Suppressor macrophage treated with lipopolysaccharide for 1 hour (primary cell): ENCODE measurements around the gene RBM44.
A peak's percentile ranks its signal among the peaks of the same experiment; 100 is the strongest.
"Not testable (repeated sequence)": the region's sequence is repeated elsewhere in the genome, so short reads cannot be mapped to it uniquely, and the experiment has no call there.

ENCODE experiments used
- DNase-seq, 3 donors: peaks; one replicate each; pipeline ENCODE4 v3.0.0-alpha.2; 2020 to 2022

RBM44 gene

DNA sequence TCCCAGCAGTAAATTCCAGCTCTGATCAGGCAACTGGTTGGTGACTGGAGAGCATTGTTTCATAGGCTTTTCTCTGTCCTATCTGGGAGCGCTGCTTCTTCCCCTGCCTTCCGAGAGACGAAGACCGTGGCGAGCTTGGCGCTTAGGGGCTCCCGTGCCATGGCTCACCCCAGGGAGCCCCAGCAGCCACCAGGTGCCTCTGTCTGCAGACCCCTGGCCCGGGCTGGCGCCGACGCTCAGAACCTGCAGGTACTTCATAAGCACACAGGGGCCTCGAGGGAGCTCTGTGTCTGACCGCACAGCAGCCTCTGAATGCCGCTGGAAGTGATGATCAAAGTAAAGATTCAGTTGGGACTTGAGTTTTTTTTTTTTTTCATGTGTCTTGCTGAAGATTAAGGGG lies 19.1 kb upstream of the RBM44 start:
- no peak for DNase-seq

DNA sequence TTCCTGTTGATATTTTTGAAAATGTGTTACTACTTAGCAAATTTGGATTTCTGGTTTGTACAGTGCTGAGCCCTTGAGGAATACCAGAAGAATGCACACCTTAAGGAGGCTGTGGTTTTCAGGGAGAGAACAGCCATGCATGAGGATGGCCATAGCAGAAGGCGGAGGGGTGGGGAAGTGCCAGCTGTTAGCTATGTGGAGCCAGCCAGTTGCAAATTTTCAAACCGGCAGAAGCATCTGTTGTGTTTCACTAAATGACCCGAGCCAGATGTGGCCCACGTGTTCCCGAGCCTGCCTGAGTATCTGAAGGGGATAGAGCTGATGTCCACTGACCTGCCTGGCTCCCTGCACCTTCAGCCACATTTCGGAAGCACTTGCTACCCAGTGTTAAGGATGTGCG lies 16.4 kb upstream of the RBM44 start:
- DNase-seq: no peak

- DNase-seq: not testable (repeated sequence)
Measured at GRCh38 chr2:237783678-237784077, 14.9 kb upstream of the RBM44 start.

GRCh38 chr2:237786936-237787335 lies 11.6 kb upstream of the RBM44 start:
- DNase-seq: no peak

DNA sequence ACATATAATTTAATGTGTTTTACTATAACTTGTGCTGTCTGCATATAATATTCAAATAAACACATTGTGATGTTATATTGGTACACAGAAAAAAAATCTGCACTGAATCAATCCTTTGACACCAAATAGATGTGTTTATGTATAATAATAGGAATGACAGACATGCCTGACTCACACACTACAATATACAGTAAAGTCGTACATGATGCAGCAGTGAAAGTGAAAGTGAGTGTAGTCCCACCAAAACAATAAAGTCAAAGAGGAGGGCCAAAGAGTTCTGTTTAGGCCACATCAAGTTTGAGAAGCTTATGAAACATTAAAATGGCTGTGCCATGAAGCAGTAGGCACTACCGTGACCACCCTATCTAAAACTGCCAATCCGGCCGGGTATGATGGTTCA lies 8.2 kb upstream of the RBM44 start:
- peak in 2 of 3 donors; percentile 5 to 28 for DNase-seq

DNA sequence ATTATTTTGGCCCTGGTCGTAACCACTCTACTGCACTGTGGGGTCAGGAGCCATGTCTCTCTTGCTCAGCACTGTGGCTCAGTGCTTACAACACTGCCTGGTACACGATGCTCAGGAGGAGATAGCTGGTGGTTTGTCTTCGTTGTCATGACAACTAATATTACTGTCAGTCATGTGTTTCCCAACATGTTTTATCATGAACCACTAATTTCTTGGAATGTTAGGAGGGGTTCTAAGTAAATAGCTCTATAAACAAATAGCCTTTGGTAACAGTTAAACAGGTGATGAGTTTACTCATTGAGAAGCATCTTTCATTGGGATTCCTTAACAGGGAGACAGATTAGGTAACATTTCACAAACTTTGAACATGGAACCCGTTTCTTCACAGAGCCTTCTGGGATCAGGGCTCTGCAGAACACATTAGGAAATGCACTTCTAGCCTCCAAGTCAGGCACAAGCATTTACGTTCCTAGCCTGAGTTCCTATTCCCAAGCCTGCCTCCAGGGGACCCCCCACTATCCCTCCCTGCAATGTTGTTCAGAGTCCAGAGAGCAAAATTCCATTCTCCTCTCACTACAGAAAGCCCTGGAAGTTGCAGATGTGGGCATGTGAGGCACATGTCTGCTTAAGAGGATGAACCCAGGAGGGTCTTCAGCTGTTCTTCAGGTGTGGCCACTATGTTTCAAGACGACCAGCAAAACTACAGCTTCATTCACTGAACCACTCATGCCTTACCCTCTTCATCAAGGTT lies 6.4 kb upstream of the RBM44 start:
- DNase-seq: no peak

- DNase-seq: no peak
Measured at GRCh38 chr2:237797253-237797652, 1.3 kb upstream of the RBM44 start.

DNA sequence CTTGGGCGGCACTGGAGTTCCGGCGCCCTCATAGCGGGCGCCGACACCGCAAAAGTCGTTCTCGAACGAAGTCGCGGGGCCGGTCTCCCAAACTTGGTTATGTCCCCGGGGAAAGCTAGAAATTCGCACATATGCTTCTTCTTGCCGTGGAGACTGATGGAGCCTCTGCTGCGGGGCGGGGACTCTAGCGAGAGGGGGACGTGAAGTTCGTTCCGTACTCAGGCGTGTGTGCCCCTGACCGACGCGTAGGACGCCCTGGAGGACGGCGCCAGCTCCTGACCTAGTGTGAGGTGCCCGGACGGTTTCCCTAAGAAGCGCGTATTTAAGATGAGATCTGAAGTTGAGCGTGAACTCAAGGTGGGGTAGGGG lies 465 bp downstream of the RBM44 start:
- DNase-seq: no peak

- no peak for DNase-seq
Measured at GRCh38 chr2:237801466-237801865, 2.9 kb downstream of the RBM44 start.

DNA sequence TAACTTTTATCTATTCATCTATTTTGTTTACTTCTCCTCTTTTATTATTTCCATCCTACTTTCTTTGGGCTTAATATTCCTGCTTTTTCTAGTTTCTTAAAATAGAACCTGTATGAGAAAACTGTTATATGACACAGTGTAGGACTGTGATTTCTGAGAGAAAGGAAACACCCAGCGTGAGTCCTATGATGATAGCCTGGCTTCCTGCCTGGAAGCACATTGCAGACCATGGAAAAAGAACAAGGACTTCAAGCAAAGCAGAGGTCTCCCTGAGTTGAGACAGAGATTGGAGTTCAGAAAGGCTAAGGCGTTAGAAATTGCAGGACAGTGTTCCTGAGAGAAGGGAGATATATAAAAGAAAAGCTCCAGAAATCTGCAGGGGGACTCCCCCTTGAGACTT lies 7.8 kb downstream of the RBM44 start:
- peak in 1 of 3 donors; percentile 0 for DNase-seq

GRCh38 chr2:237815637-237816036 lies 17.1 kb downstream of the RBM44 start:
- no peak for DNase-seq

DNA sequence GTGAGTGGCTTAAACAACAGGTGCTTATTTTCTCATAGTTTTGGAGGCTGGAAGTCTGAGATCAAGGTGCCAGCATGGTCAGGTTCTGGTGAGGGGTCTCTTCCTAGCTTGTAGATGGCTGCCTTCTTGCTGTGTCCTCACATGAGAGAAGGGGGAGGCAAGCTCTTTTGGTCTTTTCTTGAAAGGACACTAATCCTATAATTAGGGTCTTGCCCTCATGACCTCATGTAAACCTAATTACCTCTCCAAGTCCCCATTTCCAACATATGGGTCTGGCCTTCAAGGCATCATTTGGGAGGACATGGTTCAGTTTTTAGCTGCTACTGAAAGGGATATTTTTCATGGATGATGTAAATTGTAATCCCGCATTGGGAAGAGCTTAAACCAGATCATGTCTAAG lies 18.0 kb downstream of the RBM44 start:
- no peak for DNase-seq

DNA sequence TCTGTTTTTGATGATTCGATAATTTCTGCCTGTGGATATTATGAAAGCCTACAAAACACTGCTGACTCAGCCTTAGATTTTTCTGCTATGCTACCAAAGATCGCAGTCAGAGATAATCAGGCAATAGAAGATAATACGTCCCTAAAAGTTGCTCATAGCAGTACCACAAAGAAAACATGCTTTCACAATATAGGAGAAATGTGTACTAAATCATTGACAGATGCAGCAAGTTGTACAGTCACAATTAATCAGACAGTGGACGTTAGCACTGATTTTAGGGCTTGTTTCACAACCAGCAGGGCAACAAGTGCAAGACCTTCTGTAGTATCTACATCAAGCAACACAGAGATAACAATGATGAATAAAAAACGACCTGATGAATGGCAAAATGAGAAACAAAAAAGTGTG lies 19.5 kb downstream of the RBM44 start:
- peak; percentile 24 to 80 (median 73) for DNase-seq

DNA sequence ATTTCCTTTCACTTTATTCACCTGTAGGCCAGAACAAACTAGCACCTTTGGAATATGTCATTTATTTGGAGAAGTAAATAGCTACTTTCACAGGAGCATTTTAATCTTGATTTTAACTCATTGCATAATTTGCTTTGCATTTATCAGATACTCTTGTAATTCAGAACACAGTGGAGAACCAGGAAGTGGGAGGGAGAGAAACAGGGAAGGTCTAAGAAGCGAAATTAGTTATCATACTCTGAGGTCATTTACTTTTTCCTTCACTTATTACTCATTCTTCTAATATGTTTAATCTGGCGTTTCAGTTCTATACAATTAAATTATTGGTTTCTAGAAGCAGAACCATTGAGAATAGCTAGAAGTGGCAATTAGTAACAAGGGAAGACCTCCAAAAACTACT lies 20.7 kb downstream of the RBM44 start:
- peak; percentile 45 to 73 (median 68) for DNase-seq

- no peak for DNase-seq
Measured at GRCh38 chr2:237820421-237820820, 21.8 kb downstream of the RBM44 start.

DNA sequence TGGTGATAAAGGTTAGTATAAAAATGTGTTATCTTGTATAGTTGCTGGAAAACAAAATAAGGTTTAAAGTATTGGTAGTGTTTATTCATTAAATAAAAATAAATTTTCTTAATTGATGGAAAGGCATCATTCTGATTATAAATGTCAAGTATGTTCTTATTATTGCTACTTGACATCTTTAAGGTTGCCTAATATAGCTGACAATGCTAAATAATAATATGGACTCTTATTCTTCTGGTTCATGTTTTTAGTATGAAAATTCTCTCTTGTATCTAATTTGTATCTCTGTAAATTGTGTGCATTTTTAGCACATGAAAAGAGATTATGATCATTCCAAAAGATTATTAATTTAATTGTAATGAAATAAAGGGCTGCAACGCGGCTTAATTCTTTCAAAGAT lies 25.0 kb downstream of the RBM44 start:
- no peak for DNase-seq

GRCh38 chr2:237824085-237824484 lies 25.5 kb downstream of the RBM44 start:
- DNase-seq: no peak

DNA sequence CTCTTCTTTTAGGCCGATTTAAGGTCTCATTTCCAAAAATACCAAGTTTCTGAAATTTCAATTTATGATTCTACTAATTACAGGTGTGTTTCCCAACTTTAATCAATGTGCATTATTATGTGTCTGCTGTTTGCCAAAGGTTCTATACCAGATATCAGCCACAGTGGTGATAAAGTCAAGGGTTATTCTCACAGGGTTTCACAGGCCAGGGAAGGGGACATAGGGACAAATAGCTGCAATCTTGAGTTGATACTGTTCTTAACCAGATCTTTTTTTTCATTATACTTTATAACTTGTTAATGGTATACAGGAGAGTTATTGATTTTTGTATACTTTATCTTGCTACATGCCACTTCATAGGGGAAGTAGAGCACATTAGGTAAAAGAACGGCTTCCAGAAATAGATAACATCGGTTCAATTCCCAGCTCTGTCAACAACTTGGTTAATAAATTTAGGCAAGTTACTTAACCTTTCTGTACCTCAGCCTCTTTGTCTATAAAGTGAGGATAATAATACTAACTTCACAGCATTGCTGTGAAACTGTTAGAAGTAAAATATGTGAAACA lies 28.9 kb downstream of the RBM44 start:
- no peak for DNase-seq

GRCh38 chr2:237830522-237830921 lies 31.9 kb downstream of the RBM44 start:
- DNase-seq: no peak

DNA sequence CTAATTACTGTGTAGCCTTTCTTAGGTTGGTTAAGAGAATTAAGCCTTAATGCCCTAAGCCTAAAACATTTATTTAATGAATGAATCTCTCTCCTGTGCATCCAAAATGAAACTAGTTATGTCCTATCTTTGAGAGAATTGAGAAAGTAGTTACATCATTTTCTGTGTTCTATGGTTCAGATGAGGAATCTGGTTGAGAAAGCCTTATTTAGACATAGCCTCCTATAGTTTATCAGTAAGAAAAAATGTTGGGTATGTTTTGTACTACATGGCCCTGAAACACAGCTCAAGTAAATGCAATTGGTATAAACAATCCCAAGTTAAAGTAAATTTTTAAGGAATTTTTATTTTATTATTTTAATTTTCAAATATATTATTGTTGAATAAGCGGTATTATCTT lies 35.0 kb downstream of the RBM44 start:
- DNase-seq: no peak

DNA sequence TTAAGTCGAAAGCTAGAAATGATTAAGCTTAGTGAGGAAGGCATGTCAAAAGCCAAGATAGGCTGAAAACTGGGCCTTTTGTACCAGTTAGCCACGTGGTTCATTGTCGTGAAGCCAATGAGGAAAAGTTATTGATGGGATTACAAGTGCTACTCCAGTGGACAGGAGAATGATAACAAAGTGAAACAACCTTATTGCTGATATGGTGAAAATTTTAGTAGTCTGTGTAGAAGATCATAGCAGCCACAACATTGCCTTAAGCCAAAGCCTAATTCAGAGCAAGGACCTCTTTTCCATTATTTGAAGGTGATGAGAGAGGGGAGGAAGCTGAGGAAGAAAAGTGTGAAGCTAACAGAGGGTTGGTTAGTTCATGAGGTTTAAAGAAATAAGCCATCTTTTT lies 36.8 kb downstream of the RBM44 start:
- no peak for DNase-seq

DNA sequence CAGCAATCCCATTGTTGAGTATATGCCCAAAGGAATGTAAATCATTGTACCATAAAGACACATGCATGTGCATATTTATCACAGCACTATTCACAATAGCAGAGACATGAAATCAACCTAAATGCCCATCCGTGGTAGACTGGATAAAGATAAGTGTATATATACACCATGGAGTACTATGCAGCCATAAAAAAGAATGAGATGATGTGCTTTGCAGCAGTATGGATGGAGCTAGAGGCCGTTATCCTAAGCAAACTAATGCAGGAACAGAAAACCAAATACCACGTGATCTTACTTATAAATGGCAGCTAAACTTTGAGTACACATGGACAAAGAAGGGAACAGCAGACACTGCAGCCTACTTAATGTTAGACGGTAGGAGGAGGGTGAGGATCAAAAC lies 42.5 kb downstream of the RBM44 start:
- DNase-seq: no peak

DNA sequence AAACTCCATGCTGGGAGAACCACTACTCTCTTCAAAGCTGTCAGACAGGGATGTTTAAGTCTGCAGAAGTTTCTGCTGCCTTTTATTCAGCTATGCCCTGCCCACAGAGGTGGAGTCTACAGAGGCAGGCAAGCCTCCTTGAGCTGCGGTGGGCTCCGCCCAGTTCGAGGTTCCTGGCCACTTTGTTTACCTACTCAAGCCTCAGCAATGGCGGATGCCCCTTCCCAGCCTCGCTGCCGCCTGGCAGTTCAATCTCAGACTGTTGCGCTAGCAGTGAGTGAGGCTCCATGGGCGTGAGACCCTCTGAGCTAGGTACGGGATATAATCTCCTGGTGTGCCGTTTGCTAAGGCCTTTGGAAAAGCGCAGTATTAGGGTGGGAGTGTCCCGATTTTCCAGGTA lies 50.4 kb downstream of the RBM44 start:
- DNase-seq: not testable (repeated sequence)

DNA sequence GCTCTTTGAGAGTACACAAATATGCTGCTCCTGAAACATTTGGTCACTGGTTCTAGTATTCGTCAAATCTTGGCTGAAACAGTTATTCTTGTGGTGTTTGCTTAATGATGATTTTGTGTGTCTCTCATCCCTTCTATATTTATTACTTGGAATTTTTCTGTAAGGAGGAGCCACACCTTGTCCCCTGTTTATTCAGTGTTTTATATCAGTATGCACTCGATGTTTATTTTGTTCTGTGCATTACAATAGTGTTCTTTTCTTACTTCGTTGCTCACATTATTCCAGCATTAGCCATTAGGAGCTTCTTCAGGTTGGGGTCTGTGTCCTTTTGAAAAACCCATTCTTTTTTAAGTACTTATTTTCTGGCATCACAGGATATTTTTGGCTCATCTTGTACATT lies 55.7 kb downstream of the RBM44 start:
- DNase-seq: no peak

- no peak for DNase-seq
Measured at GRCh38 chr2:237857791-237858190, 59.2 kb downstream of the RBM44 start.
